OCI-LY7 (cell line): ENCODE data around the gene PLCE1. TPM values are rescaled to one million over a fixed set of nuclear protein-coding genes. Genes with fewer than 3 reads are reported as not detected.

ENCODE experiments used
- BruUV-seq: library from RNA; stranded (reverse); fragments of 400-500 nt; replicated peaks from 2 replicates; lab custom pipeline; 2021; lab: Mats Ljungman, UMichigan
- CTCF ChIA-PET: fragments of 300-600 bp; sonication (Branson Sonifier 250); formaldehyde crosslinking; loops from one replicate; lab custom pipeline; 2022; ENCODE audit warnings: antibody characterized with exemption; ENCODE audit not compliant: unreplicated experiment; lab: Charles Lee
- POLR2A ChIA-PET: fragments of 300-600 bp; sonication (Branson Sonifier 250); formaldehyde crosslinking; loops from one replicate; lab custom pipeline; 2022; ENCODE audit warnings: antibody characterized with exemption; lab: Charles Lee
- DNase-seq: peaks from one replicate; pipeline ENCODE4 v3.0.0-alpha.2; 2015; ENCODE audit warnings: low spot score
- H2AFZ ChIP-seq: fragments of 200-600 bp; sonication (generic), shearing (Covaris generic); 2 replicates; pipeline ENCODE4 v1.6.1; 2014; ENCODE audit warnings: mild to moderate bottlenecking, antibody characterized with exemption, low read length, moderate library complexity
- H3K27ac ChIP-seq: fragments of 200-600 bp; sonication (generic); 2 replicates; pipeline ENCODE4 v1.5.1; 2014; ENCODE audit warnings: mixed run types, low read depth, mild to moderate bottlenecking, moderate library complexity, low read length, inconsistent platforms; ENCODE audit not compliant: poor library complexity, severe bottlenecking
- H3K36me3 ChIP-seq: fragments of 200-600 bp; sonication (generic); 2 replicates; pipeline ENCODE4 v1.6.1; 2014; ENCODE audit warnings: mild to moderate bottlenecking, antibody characterized with exemption, low read length, moderate library complexity, mixed read lengths; ENCODE audit not compliant: insufficient read depth
- H3K4me1 ChIP-seq: fragments of 200-600 bp; sonication (generic); 2 replicates; pipeline ENCODE4 v1.5.1; 2014; ENCODE audit warnings: mild to moderate bottlenecking, low read length; ENCODE audit not compliant: insufficient read depth, poor library complexity, severe bottlenecking
- H3K4me2 ChIP-seq: fragments of 200-600 bp; sonication (generic); 2 replicates; pipeline ENCODE4 v1.6.1; 2014; ENCODE audit warnings: mild to moderate bottlenecking, low read length
- H3K4me3 ChIP-seq: fragments of 200-600 bp; sonication (generic); 2 replicates; pipeline ENCODE4 v1.5.1; 2014; ENCODE audit warnings: mild to moderate bottlenecking, low read depth, low read length; ENCODE audit not compliant: poor library complexity, severe bottlenecking
- H3K79me2 ChIP-seq: fragments of 200-600 bp; sonication (generic); 2 replicates; pipeline ENCODE4 v1.6.1; 2016; ENCODE audit warnings: low read depth, mild to moderate bottlenecking, low read length, moderate library complexity, mixed read lengths; ENCODE audit not compliant: insufficient read depth
- H3K9me2 ChIP-seq: fragments of 200-600 bp; sonication (generic); 2 replicates; pipeline ENCODE4 v1.6.1; 2016; ENCODE audit warnings: mild to moderate bottlenecking, low read length, mixed read lengths; ENCODE audit not compliant: insufficient read depth
- H3K9me3 ChIP-seq: fragments of 200-600 bp; sonication (generic); 2 replicates; pipeline ENCODE4 v1.6.1; 2014; ENCODE audit warnings: mild to moderate bottlenecking, mixed run types, low read length, mixed read lengths
- H4K20me1 ChIP-seq: fragments of 200-600 bp; sonication (generic); 2 replicates; pipeline ENCODE4 v1.6.1; 2014; ENCODE audit warnings: mild to moderate bottlenecking, antibody characterized with exemption, low read length, moderate library complexity, mixed read lengths; ENCODE audit not compliant: insufficient read depth
- CTCF ChIP-seq: fragments of 200-600 bp; sonication (generic); conservative IDR thresholded peaks from 2 replicates; pipeline ENCODE4 v1.5.1; 2014; ENCODE audit warnings: mild to moderate bottlenecking, antibody characterized with exemption, low read length, moderate library complexity, mixed read lengths
- EZH2phosphoT487 ChIP-seq: fragments of 200-600 bp; sonication (generic); IDR thresholded peaks from 2 replicates; pipeline ENCODE4 v1.6.1; 2018; ENCODE audit warnings: low read depth, borderline replicate concordance, mild to moderate bottlenecking, mixed run types, antibody characterized with exemption, low read length, moderate library complexity, mixed read lengths
- intact Hi-C: fragments of 100-400 bp; cut with micrococcal nuclease; formaldehyde crosslinking; loops from one replicate; pipeline ENCODE4 v1.10.0; 2022; ENCODE audit not compliant: unreplicated experiment
- total RNA-seq, 2 experiments: library from RNA; depleted of rRNA in 1 of 2; stranded (reverse); fragments of >200 nt in 1 of 2; shearing (Covaris generic) in 1 of 2; gene quantifications; 2 replicates each; pipeline ENCODE4 v1.2.3, GENCODE V29; 2014 to 2022

Gene PLCE1
- total RNA-seq, 2 experiments from 2014 or later, result 0.06 TPM; not detected in 1

GRCh38 chr10:94025806-94026205 lies 32.1 kb downstream of the PLCE1 start:
- no peak overlapping the region for H2AFZ ChIP-seq
- DNase-seq, result no peak
- POLR2A ChIA-PET, result no interaction called here
- H3K4me1 ChIP-seq, result no peaks in the 10 kb centered on the region
- no peak overlapping the region for H3K27ac ChIP-seq
- no peak for TF ChIP-seq CTCF
- no peak for TF ChIP-seq EZH2phosphoT487
- H3K79me2 ChIP-seq, result no peaks in the 10 kb centered on the region
- intact Hi-C loops, result no loop called here
- H3K4me3 ChIP-seq, result no peak overlapping the region
- no peak overlapping the region for H3K4me2 ChIP-seq
- CTCF ChIA-PET, result no interaction called here
- H3K36me3 ChIP-seq, result no peaks in the 10 kb centered on the region
- no peaks in the 10 kb centered on the region for H3K9me2 ChIP-seq
- H3K9me3 ChIP-seq, result peaks cover 10% of the 10 kb centered on the region; the same call in 1 of the 2 replicates
- BruUV-seq, result no TSS peak
- no peaks in the 10 kb centered on the region for H4K20me1 ChIP-seq

- BruUV-seq, result no TSS peak
Observed at GRCh38 chr10:94027197-94027596, 33.5 kb downstream of the PLCE1 start.

More at GRCh38 chr10:94027197-94027596, 33.5 kb downstream of the PLCE1 start:
- no peaks in the 10 kb centered on the region for H4K20me1 ChIP-seq
- no peaks in the 10 kb centered on the region for H3K4me1 ChIP-seq
- TF ChIP-seq EZH2phosphoT487, result no peak
- no peak for TF ChIP-seq CTCF
- CTCF ChIA-PET, result no interaction called here
- intact Hi-C loops, result no loop called here
- H3K4me2 ChIP-seq, result no peak overlapping the region
- H3K4me3 ChIP-seq, result no peak overlapping the region
- POLR2A ChIA-PET, result no interaction called here
- no peak overlapping the region for H2AFZ ChIP-seq
- peaks cover 11% of the 10 kb centered on the region; the same call in 1 of the 2 replicates for H3K9me3 ChIP-seq
- H3K36me3 ChIP-seq, result no peaks in the 10 kb centered on the region
- H3K9me2 ChIP-seq, result no peaks in the 10 kb centered on the region
- no peak for DNase-seq
- no peak overlapping the region for H3K27ac ChIP-seq
- H3K79me2 ChIP-seq, result no peaks in the 10 kb centered on the region
